IMR-90 (cell line): ENCODE measurements around the gene ZNF337.
"Not testable (repeated sequence)": the region's sequence is repeated elsewhere in the genome, so short reads cannot be mapped to it uniquely, and the experiment has no call there.

ENCODE experiments used
- CTCF ChIP-seq: conservative IDR thresholded peaks from 2 replicates; pipeline ENCODE4 v1.5.1; 2012; ENCODE audit warnings: mild to moderate bottlenecking, low read depth, low read length, improper control_type of control experiment
- POLR2A ChIP-seq: IDR thresholded peaks from 2 replicates; pipeline ENCODE4 v1.6.1; 2012; ENCODE audit warnings: mild to moderate bottlenecking, low read depth, low read length
- RFX5 ChIP-seq: IDR thresholded peaks from 2 replicates; pipeline ENCODE4 v1.8.0; 2012; ENCODE audit warnings: low read depth, mild to moderate bottlenecking, low read length, moderate library complexity
- SMC3 ChIP-seq: fragments of 150-350 bp; IDR thresholded peaks from 2 replicates; pipeline ENCODE4 v1.6.1; 2016; ENCODE audit warnings: low read depth, mild to moderate bottlenecking, antibody characterized with exemption, low read length, moderate library complexity

DNA sequence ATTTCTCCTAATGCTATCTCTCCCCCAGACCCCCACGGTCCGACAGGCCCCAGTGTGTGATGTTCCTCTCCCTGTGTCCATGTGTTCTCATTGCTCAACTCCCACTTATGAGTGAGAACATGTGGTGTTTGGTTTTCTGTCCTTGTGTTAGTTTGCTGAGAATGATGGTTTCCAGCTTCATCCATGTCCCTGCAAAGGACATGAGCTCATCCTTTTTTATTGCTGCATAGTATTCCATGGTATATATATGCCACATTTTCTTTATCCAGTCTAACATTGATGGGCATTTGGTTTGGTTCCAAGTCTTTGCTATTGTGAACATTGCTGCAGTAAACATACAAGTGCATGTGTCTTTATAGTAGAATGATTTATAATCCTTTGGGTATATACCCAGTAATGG lies 4.2 kb upstream of the ZNF337 start:
- TF ChIP-seq CTCF, SMC3, RFX5, POLR2A: not testable (repeated sequence)
